GM12873 (cell line): ENCODE measurements around the gene NTHL1.

Experiments used
- CTCF ChIP-seq: IDR thresholded peaks from 2 replicates; pipeline ENCODE4 v1.5.1; 2012; ENCODE audit warnings: low read depth, mild to moderate bottlenecking, moderate library complexity, low read length, control low read depth; ENCODE audit not compliant: insufficient read depth; ENCODE audit errors: missing control alignments

The NTHL1 gene

GRCh38 chr16:1991948-1992703 lies 55.5 kb downstream of the NTHL1 start:
- TF ChIP-seq CTCF = no peak

GRCh38 chr16:1991588-1991947 lies 56.1 kb downstream of the NTHL1 start:
- TF ChIP-seq CTCF = no peak

GRCh38 chr16:1991135-1991551 lies 56.5 kb downstream of the NTHL1 start:
- no peak for TF ChIP-seq CTCF

- no peak for TF ChIP-seq CTCF
Observed at GRCh38 chr16:1990351-1991134, 57.1 kb downstream of the NTHL1 start.

GRCh38 chr16:1990101-1990350 lies 57.6 kb downstream of the NTHL1 start:
- no peak for TF ChIP-seq CTCF
